ENCODE results near the gene GRHL1.

GRHL1 gene

GRCh38 chr2:9975805-9976447 lies 24.4 kb downstream of the GRHL1 start:
- Histone ChIP-seq H3K27ac (ENCODE audit: low read length) (no peak overlapping the region), H3K36me3 (ENCODE audit: control insufficient read depth, low read depth, low read length) (no peaks in the 10 kb centered on the region), H3K9me3 (ENCODE audit: control insufficient read depth, low read depth, low read length) (no peaks in the 10 kb centered on the region), H3K4me3 (ENCODE audit: low read length) (no peak overlapping the region), H3K27me3 (ENCODE audit: control insufficient read depth, insufficient read depth, low read length) (no peaks in the 10 kb centered on the region), H3K4me1 (ENCODE audit: control insufficient read depth, low read depth, low read length) (no peaks in the 10 kb centered on the region), H3K9ac (ENCODE audit: low read length) (no peak overlapping the region)

GRCh38 chr2:9979977-9980376 lies 28.5 kb downstream of the GRHL1 start:
- H3K36me3 ChIP-seq (ENCODE audit: control insufficient read depth, low read depth, low read length) = no peaks in the 10 kb centered on the region
- H3K4me3 ChIP-seq (ENCODE audit: low read length) = no peak overlapping the region
- H3K9me3 ChIP-seq (ENCODE audit: control insufficient read depth, low read depth, low read length) = no peaks in the 10 kb centered on the region
- H3K9ac ChIP-seq (ENCODE audit: low read length) = no peak overlapping the region
- no peak overlapping the region for H3K27ac ChIP-seq (ENCODE audit: low read length)
- no peaks in the 10 kb centered on the region for H3K27me3 ChIP-seq (ENCODE audit: control insufficient read depth, insufficient read depth, low read length)
- H3K4me1 ChIP-seq (ENCODE audit: control insufficient read depth, low read depth, low read length) = no peaks in the 10 kb centered on the region

GRCh38 chr2:9980520-9980919 lies 29.0 kb downstream of the GRHL1 start:
- Histone ChIP-seq H3K9me3 (ENCODE audit: control insufficient read depth, low read depth, low read length) (no peaks in the 10 kb centered on the region), H3K27me3 (ENCODE audit: control insufficient read depth, insufficient read depth, low read length) (no peaks in the 10 kb centered on the region), H3K36me3 (ENCODE audit: control insufficient read depth, low read depth, low read length) (no peaks in the 10 kb centered on the region), H3K9ac (ENCODE audit: low read length) (no peak overlapping the region), H3K27ac (ENCODE audit: low read length) (no peak overlapping the region), H3K4me3 (ENCODE audit: low read length) (no peak overlapping the region), H3K4me1 (ENCODE audit: control insufficient read depth, low read depth, low read length) (no peaks in the 10 kb centered on the region)

GRCh38 chr2:9981655-9982054 lies 30.2 kb downstream of the GRHL1 start:
- Histone ChIP-seq H3K27me3 (ENCODE audit: control insufficient read depth, insufficient read depth, low read length) (no peaks in the 10 kb centered on the region), H3K9me3 (ENCODE audit: control insufficient read depth, low read depth, low read length) (no peaks in the 10 kb centered on the region), H3K36me3 (ENCODE audit: control insufficient read depth, low read depth, low read length) (no peaks in the 10 kb centered on the region), H3K4me3 (ENCODE audit: low read length) (no peak overlapping the region), H3K27ac (ENCODE audit: low read length) (no peak overlapping the region), H3K9ac (ENCODE audit: low read length) (no peak overlapping the region), H3K4me1 (ENCODE audit: control insufficient read depth, low read depth, low read length) (no peaks in the 10 kb centered on the region)

- H3K4me3 ChIP-seq (ENCODE audit: low read length) = no peak overlapping the region
- no peaks in the 10 kb centered on the region for H3K9me3 ChIP-seq (ENCODE audit: control insufficient read depth, low read depth, low read length)
- H3K36me3 ChIP-seq (ENCODE audit: control insufficient read depth, low read depth, low read length) = no peaks in the 10 kb centered on the region
- H3K9ac ChIP-seq (ENCODE audit: low read length) = no peak overlapping the region
- H3K27me3 ChIP-seq (ENCODE audit: control insufficient read depth, insufficient read depth, low read length) = no peaks in the 10 kb centered on the region
- no peaks in the 10 kb centered on the region for H3K4me1 ChIP-seq (ENCODE audit: control insufficient read depth, low read depth, low read length)
- H3K27ac ChIP-seq (ENCODE audit: low read length) = no peak overlapping the region
These were observed 30.8 kb downstream of the GRHL1 start for GRCh38 chr2:9982248-9982647.

- no peaks in the 10 kb centered on the region for H3K4me1 ChIP-seq (ENCODE audit: control insufficient read depth, low read depth, low read length)
These were observed 31.4 kb downstream of the GRHL1 start for GRCh38 chr2:9982891-9983290.

GRCh38 chr2:9983401-9984216 lies 32.1 kb downstream of the GRHL1 start:
- Histone ChIP-seq H3K36me3 (ENCODE audit: control insufficient read depth, low read depth, low read length) (no peaks in the 10 kb centered on the region), H3K4me3 (ENCODE audit: low read length) (no peak overlapping the region), H3K9ac (ENCODE audit: low read length) (no peak overlapping the region), H3K27me3 (ENCODE audit: control insufficient read depth, insufficient read depth, low read length) (no peaks in the 10 kb centered on the region), H3K27ac (ENCODE audit: low read length) (no peak overlapping the region), H3K4me1 (ENCODE audit: control insufficient read depth, low read depth, low read length) (no peaks in the 10 kb centered on the region), H3K9me3 (ENCODE audit: control insufficient read depth, low read depth, low read length) (no peaks in the 10 kb centered on the region)

More at GRCh38 chr2:9982891-9983290, 31.4 kb downstream of the GRHL1 start:
- no peak overlapping the region for H3K27ac ChIP-seq (ENCODE audit: low read length)
- H3K36me3 ChIP-seq (ENCODE audit: control insufficient read depth, low read depth, low read length) = no peaks in the 10 kb centered on the region
- no peaks in the 10 kb centered on the region for H3K27me3 ChIP-seq (ENCODE audit: control insufficient read depth, insufficient read depth, low read length)
- H3K9me3 ChIP-seq (ENCODE audit: control insufficient read depth, low read depth, low read length) = no peaks in the 10 kb centered on the region
- H3K9ac ChIP-seq (ENCODE audit: low read length) = no peak overlapping the region
- no peak overlapping the region for H3K4me3 ChIP-seq (ENCODE audit: low read length)

GRCh38 chr2:9984217-9984739 lies 32.8 kb downstream of the GRHL1 start:
- no peak overlapping the region for H3K4me3 ChIP-seq (ENCODE audit: low read length)
- H3K9ac ChIP-seq (ENCODE audit: low read length) = no peak overlapping the region
- H3K4me1 ChIP-seq (ENCODE audit: control insufficient read depth, low read depth, low read length) = no peaks in the 10 kb centered on the region
- H3K36me3 ChIP-seq (ENCODE audit: control insufficient read depth, low read depth, low read length) = no peaks in the 10 kb centered on the region
- H3K9me3 ChIP-seq (ENCODE audit: control insufficient read depth, low read depth, low read length) = no peaks in the 10 kb centered on the region
- no peak overlapping the region for H3K27ac ChIP-seq (ENCODE audit: low read length)
- H3K27me3 ChIP-seq (ENCODE audit: control insufficient read depth, insufficient read depth, low read length) = no peaks in the 10 kb centered on the region

- Histone ChIP-seq H3K9ac (ENCODE audit: low read length) (no peak overlapping the region), H3K4me3 (ENCODE audit: low read length) (no peak overlapping the region), H3K27ac (ENCODE audit: low read length) (no peak overlapping the region)
These were observed 33.5 kb downstream of the GRHL1 start for GRCh38 chr2:9984871-9985480.

GRCh38 chr2:9985531-9986328 lies 34.2 kb downstream of the GRHL1 start:
- no peak overlapping the region for H3K9ac ChIP-seq (ENCODE audit: low read length)
- no peak overlapping the region for H3K27ac ChIP-seq (ENCODE audit: low read length)

More at GRCh38 chr2:9984871-9985480, 33.5 kb downstream of the GRHL1 start:
- H3K9me3 ChIP-seq (ENCODE audit: control insufficient read depth, low read depth, low read length) = no peaks in the 10 kb centered on the region
- H3K27me3 ChIP-seq (ENCODE audit: control insufficient read depth, insufficient read depth, low read length) = no peaks in the 10 kb centered on the region
- H3K36me3 ChIP-seq (ENCODE audit: control insufficient read depth, low read depth, low read length) = no peaks in the 10 kb centered on the region
- H3K4me1 ChIP-seq (ENCODE audit: control insufficient read depth, low read depth, low read length) = no peaks in the 10 kb centered on the region

GRCh38 chr2:9988320-9988719 lies 36.8 kb downstream of the GRHL1 start:
- Histone ChIP-seq H3K36me3 (ENCODE audit: control insufficient read depth, low read depth, low read length) (no peaks in the 10 kb centered on the region), H3K4me3 (ENCODE audit: low read length) (no peak overlapping the region), H3K4me1 (ENCODE audit: control insufficient read depth, low read depth, low read length) (no peaks in the 10 kb centered on the region), H3K27me3 (ENCODE audit: control insufficient read depth, insufficient read depth, low read length) (no peaks in the 10 kb centered on the region), H3K27ac (ENCODE audit: low read length) (no peak overlapping the region), H3K9ac (ENCODE audit: low read length) (no peak overlapping the region), H3K9me3 (ENCODE audit: control insufficient read depth, low read depth, low read length) (no peaks in the 10 kb centered on the region)

More at GRCh38 chr2:9985531-9986328, 34.2 kb downstream of the GRHL1 start:
- Histone ChIP-seq H3K36me3 (ENCODE audit: control insufficient read depth, low read depth, low read length) (no peaks in the 10 kb centered on the region), H3K4me1 (ENCODE audit: control insufficient read depth, low read depth, low read length) (no peaks in the 10 kb centered on the region), H3K27me3 (ENCODE audit: control insufficient read depth, insufficient read depth, low read length) (no peaks in the 10 kb centered on the region), H3K9me3 (ENCODE audit: control insufficient read depth, low read depth, low read length) (no peaks in the 10 kb centered on the region), H3K4me3 (ENCODE audit: low read length) (no peak overlapping the region)
